Mesenchymal stem cell (in vitro differentiated cells and primary cell): ENCODE results near the gene COL8A1.
A peak's percentile ranks its signal among the peaks of the same experiment; 100 is the strongest.

Experiments
- DNase-seq: peaks from one replicate; pipeline ENCODE4 v3.0.0-alpha.2; 2013
- H2AFZ ChIP-seq: one replicate; pipeline ENCODE4 v1.6.1; 2013; ENCODE audit warnings: low read depth, mild to moderate bottlenecking, control low read depth, inconsistent platforms, low read length, moderate library complexity
- H2AK5ac ChIP-seq: 2 replicates; pipeline ENCODE4 v1.6.1; 2013; ENCODE audit warnings: low read length, moderate library complexity, mild to moderate bottlenecking, inconsistent platforms; ENCODE audit not compliant: severe bottlenecking
- H2BK120ac ChIP-seq: one replicate; pipeline ENCODE4 v1.6.1; 2013; ENCODE audit warnings: low read depth, mild to moderate bottlenecking, inconsistent platforms, low read length, moderate library complexity
- H2BK12ac ChIP-seq, 2 experiments: one replicate each; pipeline ENCODE4 v1.6.1; 2013; ENCODE audit warnings: inconsistent platforms in 2 of 2, low read length in 2 of 2, mild to moderate bottlenecking in 2 of 2, moderate library complexity in 2 of 2, control low read depth in 1 of 2
- H2BK15ac ChIP-seq: one replicate; pipeline ENCODE4 v1.6.1; 2013; ENCODE audit warnings: mild to moderate bottlenecking, low read depth, inconsistent platforms; ENCODE audit not compliant: poor library complexity, severe bottlenecking
- H2BK5ac ChIP-seq: 2 replicates; pipeline ENCODE4 v1.6.1; 2013; ENCODE audit warnings: low read depth, mild to moderate bottlenecking, low read length, control low read depth, inconsistent platforms; ENCODE audit not compliant: poor library complexity, severe bottlenecking
- H3K14ac ChIP-seq, 2 experiments: one replicate each; pipeline ENCODE4 v1.6.1; 2013; ENCODE audit warnings: inconsistent platforms in 2 of 2, low read length in 2 of 2, control low read depth in 1 of 2, mild to moderate bottlenecking in 1 of 2, moderate library complexity in 1 of 2
- H3K18ac ChIP-seq, 2 experiments: one replicate each; pipeline ENCODE4 v1.6.1; 2013; ENCODE audit warnings: inconsistent platforms in 2 of 2, low read length in 2 of 2, control low read depth in 1 of 2, low read depth in 1 of 2, mild to moderate bottlenecking in 1 of 2
- H3K23ac ChIP-seq, 2 experiments: one replicate each; pipeline ENCODE4 v1.6.1; 2013; ENCODE audit warnings: inconsistent platforms in 2 of 2, low read length in 2 of 2, mild to moderate bottlenecking in 2 of 2, moderate library complexity in 2 of 2, control low read depth in 1 of 2
- H3K27ac ChIP-seq: 2 replicates; pipeline ENCODE4 v1.5.1; 2013; ENCODE audit warnings: mild to moderate bottlenecking, moderate library complexity, low read length, control low read depth, inconsistent platforms; ENCODE audit not compliant: poor library complexity, severe bottlenecking
- H3K27me3 ChIP-seq, 2 experiments: 2 replicates each; pipeline versions ENCODE4 v1.6.1 to v1.7.0; 2013; ENCODE audit warnings: low read length in 2 of 2, mild to moderate bottlenecking in 2 of 2, moderate library complexity in 2 of 2, control low read depth in 1 of 2, inconsistent platforms in 1 of 2; ENCODE audit not compliant: control insufficient read depth in 1 of 2, insufficient read depth in 1 of 2
- H3K36me3 ChIP-seq, 2 experiments: 2 replicates each; pipeline versions ENCODE4 v1.6.1 to v1.7.0; 2013; ENCODE audit warnings: low read length in 2 of 2, control low read depth in 1 of 2, inconsistent platforms in 1 of 2, low read depth in 1 of 2, mild to moderate bottlenecking in 1 of 2; ENCODE audit not compliant: insufficient read depth in 2 of 2, control insufficient read depth in 1 of 2
- H3K4ac ChIP-seq, 2 experiments: one replicate each; pipeline ENCODE4 v1.6.1; 2013; ENCODE audit warnings: inconsistent platforms in 2 of 2, low read length in 2 of 2, mild to moderate bottlenecking in 2 of 2, moderate library complexity in 2 of 2, control low read depth in 1 of 2, low read depth in 1 of 2
- H3K4me1 ChIP-seq: 2 replicates; pipeline ENCODE4 v1.6.1; 2013; ENCODE audit warnings: low read depth, low read length, control low read depth; ENCODE audit not compliant: control insufficient read depth, insufficient read depth
- H3K4me2 ChIP-seq: 2 replicates; pipeline ENCODE4 v1.6.1; 2013; ENCODE audit warnings: low read length, mild to moderate bottlenecking, inconsistent platforms; ENCODE audit not compliant: poor library complexity, severe bottlenecking
- H3K4me3 ChIP-seq, 2 experiments: 2 replicates each; pipeline versions ENCODE4 v1.5.1 to v1.7.0; 2013; ENCODE audit warnings: low read length in 2 of 2, mild to moderate bottlenecking in 2 of 2, control low read depth in 1 of 2, low read depth in 1 of 2; ENCODE audit not compliant: insufficient read depth in 1 of 2
- H3K79me1 ChIP-seq: replicated peaks from 2 replicates; pipeline ENCODE4 v1.6.1; 2013; ENCODE audit warnings: mild to moderate bottlenecking, control low read depth, low read length, inconsistent platforms; ENCODE audit not compliant: poor library complexity, severe bottlenecking
- H3K9ac ChIP-seq: 2 replicates; pipeline ENCODE4 v1.7.0; 2013; ENCODE audit warnings: mild to moderate bottlenecking, low read length, moderate library complexity
- H3K9me3 ChIP-seq: 2 replicates; pipeline ENCODE4 v1.7.0; 2013; ENCODE audit warnings: mild to moderate bottlenecking, low read length; ENCODE audit not compliant: control insufficient read depth
- H4K8ac ChIP-seq: one replicate; pipeline ENCODE4 v1.6.1; 2013; ENCODE audit warnings: inconsistent platforms, mild to moderate bottlenecking, low read length, moderate library complexity
- H4K91ac ChIP-seq: one replicate; pipeline ENCODE4 v1.6.1; 2013; ENCODE audit warnings: mild to moderate bottlenecking, low read length, inconsistent platforms
- WGBS: methylation state at CpG from one replicate; pipeline ENCODE4 v1.1.7; 2013; ENCODE audit warnings: mixed read lengths; 5-methylcytosine and 5-hydroxymethylcytosine counted together

The COL8A1 gene

DNA sequence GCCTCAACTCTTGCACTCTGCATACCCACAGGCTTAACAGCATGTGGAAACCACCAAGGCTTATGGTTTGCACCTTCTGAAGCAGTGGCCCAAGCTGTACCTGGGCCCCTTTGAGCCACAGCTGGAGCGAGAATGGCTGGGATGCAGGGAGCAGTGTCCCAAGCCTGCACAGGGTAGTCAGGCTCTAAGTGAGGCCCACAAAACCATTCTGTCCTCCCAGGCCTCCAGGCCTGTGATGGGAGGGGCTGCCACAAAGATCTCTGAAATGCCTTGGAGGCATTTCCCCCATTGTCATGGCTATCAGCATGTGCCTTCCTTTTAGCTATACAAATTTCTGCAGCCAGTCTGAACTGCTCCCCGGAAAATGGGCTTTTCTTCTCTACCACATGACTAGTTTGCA, 166.8 kb downstream of the COL8A1 start:
- no peak overlapping the region for H3K4ac ChIP-seq
- H3K27ac ChIP-seq = no peak overlapping the region
- H3K14ac ChIP-seq = no peak overlapping the region
- H3K36me3 ChIP-seq = no peaks in the 10 kb centered on the region
- H4K8ac ChIP-seq = no peak overlapping the region
- no peak overlapping the region for H2AFZ ChIP-seq
- no peak overlapping the region for H2BK120ac ChIP-seq
- H3K4me1 ChIP-seq = no peaks in the 10 kb centered on the region
- H2BK12ac ChIP-seq = no peak overlapping the region
- H3K9me3 ChIP-seq = peaks cover 13% of the 10 kb centered on the region
- H4K91ac ChIP-seq = no peak overlapping the region
- H2AK5ac ChIP-seq = no peak overlapping the region
- H3K4me2 ChIP-seq = no peak overlapping the region
- peaks cover 2% of the 10 kb centered on the region for H3K79me1 ChIP-seq
- WGBS = 88% methylated on average over 2 of the region's 2 CpGs
- H3K18ac ChIP-seq = no peak overlapping the region
- no peak for DNase-seq
- H3K27me3 ChIP-seq = no peaks in the 10 kb centered on the region
- H2BK5ac ChIP-seq = no peak overlapping the region
- H3K23ac ChIP-seq = no peak overlapping the region
- no peak overlapping the region for H3K4me3 ChIP-seq
- H3K9ac ChIP-seq = no peak overlapping the region
- H2BK15ac ChIP-seq = no peak overlapping the region

DNA sequence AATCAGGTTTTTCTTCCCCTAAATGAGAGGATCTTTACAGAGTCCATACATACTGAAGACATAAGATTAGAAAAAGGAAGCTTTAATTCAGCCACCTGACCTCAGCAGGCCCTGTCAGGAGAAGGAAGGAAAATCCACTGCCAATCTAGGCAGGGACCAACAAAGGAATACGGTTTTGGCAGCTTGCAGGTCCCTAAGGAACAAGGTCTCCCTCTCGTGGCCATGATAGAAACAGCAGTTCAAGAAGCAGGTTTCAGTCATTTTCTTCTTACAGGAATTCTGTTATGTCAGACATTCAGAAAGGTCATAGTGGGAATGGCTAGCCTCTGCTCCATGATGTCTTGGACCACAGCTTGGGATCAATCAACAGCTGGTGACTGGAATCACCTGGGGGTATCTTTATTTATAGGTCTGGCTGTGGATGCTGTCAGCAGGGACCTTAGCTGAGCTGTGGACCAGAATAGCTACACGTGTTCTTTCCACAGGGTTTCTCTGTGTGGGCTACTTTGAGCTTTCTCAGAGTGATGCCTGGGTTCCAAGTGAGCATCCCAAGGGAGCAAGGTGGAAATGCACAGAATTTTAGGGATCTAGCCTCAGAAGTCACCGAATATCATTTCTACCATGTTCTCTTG, 169.9 kb downstream of the COL8A1 start:
- H3K4me2 ChIP-seq = no peak overlapping the region
- H3K27me3 ChIP-seq = peaks cover 0 to 4% of the 10 kb centered on the region in 2 experiments
- H3K36me3 ChIP-seq = no peaks in the 10 kb centered on the region
- no peak overlapping the region for H2BK120ac ChIP-seq
- no peak overlapping the region for H3K4ac ChIP-seq
- no peak overlapping the region for H3K23ac ChIP-seq
- no peak overlapping the region for H2AK5ac ChIP-seq
- no peak overlapping the region for H2BK5ac ChIP-seq
- H3K79me1 ChIP-seq = no peaks in the 10 kb centered on the region
- WGBS = 49% methylated on average over 4 of the region's 4 CpGs
- H4K91ac ChIP-seq = no peak overlapping the region
- no peak overlapping the region for H2BK12ac ChIP-seq
- no peak overlapping the region for H4K8ac ChIP-seq
- H2BK15ac ChIP-seq = no peak overlapping the region
- DNase-seq = peak; percentile 78
- no peak overlapping the region for H3K18ac ChIP-seq
- no peaks in the 10 kb centered on the region for H3K4me1 ChIP-seq
- H3K9me3 ChIP-seq = peaks cover 13% of the 10 kb centered on the region
- no peak overlapping the region for H3K14ac ChIP-seq
- no peak overlapping the region for H3K9ac ChIP-seq
- no peak overlapping the region for H3K4me3 ChIP-seq
- H3K27ac ChIP-seq = no peak overlapping the region
- no peak overlapping the region for H2AFZ ChIP-seq

DNA sequence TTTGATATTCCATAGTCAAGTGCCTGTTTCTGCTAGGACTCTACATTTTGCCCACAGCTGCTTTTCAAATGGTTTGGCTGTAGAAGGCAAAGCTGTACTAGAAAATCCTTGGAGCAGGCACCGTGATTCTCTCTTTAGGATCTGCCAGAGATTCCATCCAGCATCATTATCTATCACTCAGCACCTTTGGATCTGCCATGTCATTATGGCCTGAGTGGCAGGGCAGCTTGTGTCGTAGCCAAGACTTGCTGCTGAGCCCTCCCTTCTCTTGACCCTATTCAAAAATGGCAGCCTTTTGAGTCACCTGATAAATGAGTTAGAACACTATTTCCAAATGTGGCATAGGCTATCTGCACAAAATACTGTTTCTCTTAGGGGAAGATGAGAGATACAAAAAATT, 171.2 kb downstream of the COL8A1 start:
- Histone ChIP-seq H3K27me3 (peaks cover 0 to 5% of the 10 kb centered on the region in 2 experiments), H2AFZ (no peak overlapping the region), H3K4ac (no peak overlapping the region), H2BK15ac (no peak overlapping the region), H3K18ac (no peak overlapping the region), H3K14ac (no peak overlapping the region), H3K23ac (no peak overlapping the region), H3K27ac (no peak overlapping the region), H3K4me1 (no peaks in the 10 kb centered on the region), H3K79me1 (no peaks in the 10 kb centered on the region), H2BK120ac (no peak overlapping the region), H2BK12ac (no peak overlapping the region), H4K91ac (no peak overlapping the region), H3K4me2 (no peak overlapping the region), H4K8ac (no peak overlapping the region), H3K4me3 (no peak overlapping the region), H2AK5ac (no peak overlapping the region), H2BK5ac (no peak overlapping the region), H3K9ac (no peak overlapping the region), H3K9me3 (peaks cover 13% of the 10 kb centered on the region), H3K36me3 (no peaks in the 10 kb centered on the region)
- WGBS = 68% methylated on average over 2 of the region's 2 CpGs
- no peak for DNase-seq

DNA sequence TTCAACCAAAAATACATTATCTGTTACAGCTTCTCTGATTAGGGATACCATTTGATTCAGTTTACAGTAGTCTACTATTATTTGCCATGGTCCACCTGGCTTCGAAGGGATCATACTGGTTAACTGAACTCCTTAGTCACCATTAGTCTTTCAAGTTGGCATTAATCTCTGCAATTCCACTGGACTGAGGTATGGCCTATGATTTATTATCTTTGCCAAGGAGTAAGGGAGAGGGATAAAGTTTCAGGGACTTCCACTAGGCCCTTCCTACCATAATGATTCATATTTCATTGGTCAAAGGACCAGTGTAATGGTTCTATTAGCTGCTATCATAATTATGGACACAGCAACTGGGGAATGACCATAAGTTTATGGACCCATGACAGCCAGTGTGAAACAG, 172.0 kb downstream of the COL8A1 start:
- H2AFZ ChIP-seq = no peak overlapping the region
- H2BK12ac ChIP-seq = no peak overlapping the region
- no peak overlapping the region for H4K91ac ChIP-seq
- no peak overlapping the region for H2AK5ac ChIP-seq
- H3K23ac ChIP-seq = no peak overlapping the region
- H2BK120ac ChIP-seq = no peak overlapping the region
- H3K4me1 ChIP-seq = no peaks in the 10 kb centered on the region
- H3K14ac ChIP-seq = no peak overlapping the region
- H3K4me2 ChIP-seq = no peak overlapping the region
- no peak for DNase-seq
- no peak overlapping the region for H3K18ac ChIP-seq
- no peak overlapping the region for H3K4me3 ChIP-seq
- H3K36me3 ChIP-seq = no peaks in the 10 kb centered on the region
- H3K79me1 ChIP-seq = no peaks in the 10 kb centered on the region
- H3K27me3 ChIP-seq = peaks cover 0 to 5% of the 10 kb centered on the region in 2 experiments
- H3K4ac ChIP-seq = no peak overlapping the region
- no peak overlapping the region for H2BK15ac ChIP-seq
- peaks cover 4% of the 10 kb centered on the region for H3K9me3 ChIP-seq
- H3K9ac ChIP-seq = no peak overlapping the region
- no peak overlapping the region for H3K27ac ChIP-seq
- H4K8ac ChIP-seq = no peak overlapping the region
- no peak overlapping the region for H2BK5ac ChIP-seq
- 90% methylated on average over 1 of the region's 1 CpG for WGBS
